Activated CD8-positive, alpha-beta memory T cell treated with anti-CD3 and anti-CD28 coated beads for 48 hours (primary cell): Measurements from ENCODE around the gene KCNA5.

Experiments used
- DNase-seq, 3 experiments: peaks; one replicate each; pipeline ENCODE4 v3.0.0-alpha.2; 2020; ENCODE audit warnings: low read depth in 2 of 3, low spot score in 2 of 3

The KCNA5 gene

DNA sequence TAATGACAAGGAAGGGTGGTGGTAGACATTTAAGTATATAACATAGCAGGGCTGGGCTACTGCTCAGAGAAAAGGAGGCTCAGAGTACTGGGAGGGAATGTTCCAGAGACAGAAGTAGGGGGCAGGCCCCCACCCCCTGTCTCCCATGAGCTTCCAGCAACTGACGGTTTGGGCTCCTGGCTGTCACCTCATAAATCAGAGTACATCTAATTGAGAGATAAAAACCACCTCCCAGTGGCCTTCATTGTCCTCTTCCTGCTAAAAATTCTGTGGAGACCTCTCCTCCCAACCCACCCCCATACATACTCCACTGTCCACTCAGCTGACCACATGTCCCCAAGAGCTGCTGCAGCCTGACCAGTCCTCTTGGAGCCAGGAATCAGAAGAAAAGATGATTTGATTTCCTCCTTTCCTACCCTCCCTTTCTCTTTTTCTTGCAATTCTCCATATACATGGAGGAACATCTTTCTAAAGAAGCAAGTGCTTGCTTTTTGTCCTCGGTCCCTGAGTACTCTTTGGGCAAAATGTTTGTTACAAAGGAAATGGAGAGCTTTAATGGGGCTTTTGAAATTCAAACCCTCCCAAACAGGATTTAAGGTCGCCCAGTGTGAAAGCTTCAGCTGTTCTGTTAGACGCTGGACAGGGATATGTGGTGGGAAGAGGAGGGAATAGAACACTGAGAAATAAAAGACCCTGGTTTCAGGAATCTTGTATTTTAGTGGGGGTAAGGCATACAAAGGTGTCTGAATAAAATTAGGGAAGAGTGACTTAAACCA is 16.4 kb upstream of the KCNA5 start:
- DNase-seq = no peak

DNA sequence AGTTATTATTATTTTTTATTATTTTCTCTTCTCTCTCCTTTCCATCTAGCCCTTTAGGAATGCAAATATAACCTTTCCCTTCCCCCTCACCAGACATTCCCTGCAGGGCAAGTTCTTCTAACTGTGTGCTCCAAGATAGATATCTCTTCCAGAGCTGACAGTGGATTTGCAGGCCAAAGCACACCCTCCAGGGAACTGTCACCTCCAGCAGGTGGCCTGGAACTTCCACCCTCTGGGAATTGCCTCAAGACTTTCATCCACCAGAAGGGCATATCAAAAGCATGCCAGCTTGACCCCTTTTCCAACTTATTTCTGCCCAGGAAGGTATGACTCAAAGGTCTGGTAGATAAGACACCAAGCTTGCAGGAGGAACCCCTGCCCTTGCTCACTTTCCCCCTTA is 13.6 kb upstream of the KCNA5 start:
- no peak for DNase-seq

DNA sequence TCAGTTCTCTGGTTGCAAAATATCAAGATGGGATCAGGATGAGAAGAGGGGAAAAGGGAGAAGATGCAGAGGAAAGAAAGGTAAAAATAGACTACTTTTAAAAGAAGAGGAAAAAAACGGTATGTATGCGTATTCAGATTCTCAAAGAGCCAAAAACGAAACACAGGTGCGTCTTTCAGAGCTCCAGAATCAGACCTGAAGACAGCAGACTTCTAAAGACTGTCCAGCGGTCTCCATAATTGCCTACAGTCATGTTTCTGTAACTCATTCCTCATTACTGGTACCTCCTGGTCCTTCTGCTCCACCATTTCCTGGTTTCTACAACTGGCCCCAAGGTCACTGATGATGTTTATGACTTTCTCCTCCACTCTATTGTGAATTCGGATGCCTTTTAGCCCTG is 12.4 kb upstream of the KCNA5 start:
- no peak for DNase-seq

GRCh38 chr12:5031958-5032357 is 11.7 kb upstream of the KCNA5 start:
- no peak for DNase-seq

GRCh38 chr12:5032821-5033220 is 10.9 kb upstream of the KCNA5 start:
- no peak for DNase-seq

DNA sequence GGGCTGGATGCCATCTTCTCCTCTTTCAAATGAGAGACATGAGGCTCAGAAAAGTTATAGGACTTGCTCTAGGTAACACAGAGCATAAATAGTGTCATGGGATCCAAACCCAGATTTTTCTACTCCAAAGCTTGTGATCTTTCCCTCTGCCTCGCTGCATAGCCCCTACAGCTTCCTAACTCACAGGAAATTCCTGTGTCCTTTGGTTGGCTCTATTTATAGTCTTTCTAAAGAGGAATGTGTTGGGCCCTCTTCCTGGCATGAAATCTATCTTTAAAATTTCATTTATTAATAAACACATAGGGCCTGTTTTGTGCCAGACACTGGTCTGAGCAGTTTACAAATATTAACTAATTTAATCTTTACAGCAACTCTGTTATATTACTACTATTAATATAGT is 9.8 kb upstream of the KCNA5 start:
- no peak for DNase-seq

DNA sequence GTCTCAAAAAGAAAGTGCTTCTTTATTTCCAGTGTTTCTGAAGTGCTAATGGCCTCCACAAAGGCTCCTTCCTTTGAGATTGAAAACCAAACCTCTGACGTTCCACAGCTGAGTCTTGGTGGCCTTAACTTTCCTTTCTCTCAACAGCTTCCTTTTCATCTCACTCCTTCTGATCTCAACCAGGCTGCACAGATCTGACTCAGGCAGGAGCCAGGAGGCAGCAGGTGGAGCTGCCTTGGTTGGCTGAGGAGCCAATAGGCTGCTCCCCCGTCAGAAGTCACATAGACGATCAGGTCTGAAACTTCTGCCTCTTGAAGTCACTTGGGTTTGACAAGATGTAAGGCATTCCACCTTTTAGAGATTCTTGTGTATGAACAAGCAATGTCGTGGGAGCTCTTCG is 9.1 kb upstream of the KCNA5 start:
- no peak for DNase-seq

DNA sequence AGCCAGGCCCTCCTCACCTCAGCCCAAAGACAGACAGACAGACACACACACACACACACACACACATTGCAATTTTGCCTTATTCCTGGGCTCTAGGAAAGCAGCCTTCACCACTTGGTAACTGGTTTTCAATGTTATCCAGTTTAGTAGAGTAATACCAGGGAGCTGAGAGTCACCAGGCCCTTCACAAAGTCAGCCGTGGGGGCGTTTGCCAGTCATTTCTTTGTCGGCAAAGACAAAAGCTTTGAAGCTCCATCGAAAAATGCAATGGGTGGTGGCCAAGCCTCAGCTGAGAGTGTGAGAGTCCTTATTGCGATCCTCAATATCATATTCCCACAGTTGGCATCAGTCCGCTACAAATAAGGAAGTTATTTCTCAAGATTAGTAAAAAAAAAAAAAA is 8.1 kb upstream of the KCNA5 start:
- no peak for DNase-seq

GRCh38 chr12:5036031-5036430 is 7.6 kb upstream of the KCNA5 start:
- no peak for DNase-seq

- no peak for DNase-seq
Observed at GRCh38 chr12:5037795-5038357, 5.8 kb upstream of the KCNA5 start.

DNA sequence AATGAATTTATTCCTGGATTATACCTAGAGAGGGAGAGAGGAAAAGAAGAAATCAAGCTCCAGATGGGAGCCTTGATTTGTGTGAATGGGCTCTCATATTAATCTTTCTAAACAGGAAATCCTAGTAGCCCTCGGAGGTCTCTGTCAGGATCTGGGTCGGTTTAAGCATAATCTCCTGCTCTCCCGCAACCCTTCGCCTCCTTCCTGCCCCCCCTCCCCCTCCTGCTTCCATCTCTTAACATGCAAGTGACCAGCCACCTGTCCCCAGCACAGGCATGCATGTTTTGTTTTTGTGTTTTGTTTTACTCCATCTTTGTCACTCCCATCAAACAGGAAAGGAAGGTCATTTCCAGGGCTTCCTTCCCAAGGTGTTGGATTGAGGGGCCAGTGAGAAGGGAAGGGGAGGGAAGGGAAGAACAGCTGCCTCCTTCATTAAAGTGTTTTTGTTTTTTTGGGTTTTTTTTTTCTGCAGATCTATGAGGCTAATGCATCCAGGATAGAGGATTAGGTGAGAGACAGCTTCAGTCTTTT is 4.8 kb upstream of the KCNA5 start:
- DNase-seq = no peak

DNA sequence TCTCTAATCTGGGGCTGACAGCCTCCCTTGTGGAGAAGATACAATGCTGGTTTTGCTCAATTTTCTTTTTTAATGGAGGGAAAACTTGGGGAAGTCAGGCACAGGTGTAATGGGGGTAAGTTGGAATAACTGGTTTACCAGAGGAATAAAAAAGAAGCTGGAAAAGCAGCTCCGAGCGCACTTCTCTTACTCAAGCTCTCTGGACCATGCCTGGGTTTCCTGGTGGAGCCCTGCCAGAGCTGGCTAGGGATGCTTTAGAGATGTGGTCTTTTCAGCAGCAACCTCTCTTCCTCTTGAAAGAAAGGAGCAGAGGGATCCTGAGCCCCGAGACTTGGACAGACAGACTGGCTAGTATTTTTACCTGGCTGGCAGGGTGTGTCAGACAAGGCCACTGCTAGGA is 3.9 kb upstream of the KCNA5 start:
- no peak for DNase-seq

DNA sequence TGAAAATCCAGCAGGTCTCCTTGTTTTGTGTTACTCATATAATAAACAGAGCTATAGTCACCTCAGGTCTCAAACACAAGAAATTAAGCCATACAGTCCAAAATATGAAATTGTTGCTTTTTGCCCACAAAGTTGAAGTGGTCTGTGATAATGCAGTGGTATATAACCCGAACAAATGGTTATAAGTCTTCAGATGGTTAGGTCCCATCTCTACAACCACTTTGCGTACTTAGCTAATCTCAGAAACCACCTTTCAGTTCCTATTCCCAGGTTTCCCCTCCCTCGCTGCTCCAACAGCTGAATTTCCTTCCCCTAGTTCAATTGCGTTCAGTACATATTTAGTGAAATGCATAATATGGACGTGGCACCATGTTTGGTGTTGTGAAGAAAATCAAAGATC is 3.3 kb upstream of the KCNA5 start:
- no peak for DNase-seq

DNA sequence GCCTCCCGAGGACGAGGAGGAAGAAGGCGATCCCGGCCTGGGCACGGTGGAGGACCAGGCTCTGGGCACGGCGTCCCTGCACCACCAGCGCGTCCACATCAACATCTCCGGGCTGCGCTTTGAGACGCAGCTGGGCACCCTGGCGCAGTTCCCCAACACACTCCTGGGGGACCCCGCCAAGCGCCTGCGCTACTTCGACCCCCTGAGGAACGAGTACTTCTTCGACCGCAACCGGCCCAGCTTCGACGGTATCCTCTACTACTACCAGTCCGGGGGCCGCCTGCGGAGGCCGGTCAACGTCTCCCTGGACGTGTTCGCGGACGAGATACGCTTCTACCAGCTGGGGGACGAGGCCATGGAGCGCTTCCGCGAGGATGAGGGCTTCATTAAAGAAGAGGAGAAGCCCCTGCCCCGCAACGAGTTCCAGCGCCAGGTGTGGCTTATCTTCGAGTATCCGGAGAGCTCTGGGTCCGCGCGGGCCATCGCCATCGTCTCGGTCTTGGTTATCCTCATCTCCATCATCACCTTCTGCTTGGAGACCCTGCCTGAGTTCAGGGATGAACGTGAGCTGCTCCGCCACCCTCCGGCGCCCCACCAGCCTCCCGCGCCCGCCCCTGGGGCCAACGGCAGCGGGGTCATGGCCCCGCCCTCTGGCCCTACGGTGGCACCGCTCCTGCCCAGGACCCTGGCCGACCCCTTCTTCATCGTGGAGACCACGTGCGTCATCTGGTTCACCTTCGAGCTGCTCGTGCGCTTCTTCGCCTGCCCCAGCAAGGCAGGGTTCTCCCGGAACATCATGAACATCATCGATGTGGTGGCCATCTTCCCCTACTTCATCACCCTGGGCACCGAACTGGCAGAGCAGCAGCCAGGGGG is 979 bp downstream of the KCNA5 start:
- no peak for DNase-seq

GRCh38 chr12:5047094-5047493 is 3.4 kb downstream of the KCNA5 start:
- DNase-seq = no peak

GRCh38 chr12:5047729-5048128 is 4.0 kb downstream of the KCNA5 start:
- no peak for DNase-seq

DNA sequence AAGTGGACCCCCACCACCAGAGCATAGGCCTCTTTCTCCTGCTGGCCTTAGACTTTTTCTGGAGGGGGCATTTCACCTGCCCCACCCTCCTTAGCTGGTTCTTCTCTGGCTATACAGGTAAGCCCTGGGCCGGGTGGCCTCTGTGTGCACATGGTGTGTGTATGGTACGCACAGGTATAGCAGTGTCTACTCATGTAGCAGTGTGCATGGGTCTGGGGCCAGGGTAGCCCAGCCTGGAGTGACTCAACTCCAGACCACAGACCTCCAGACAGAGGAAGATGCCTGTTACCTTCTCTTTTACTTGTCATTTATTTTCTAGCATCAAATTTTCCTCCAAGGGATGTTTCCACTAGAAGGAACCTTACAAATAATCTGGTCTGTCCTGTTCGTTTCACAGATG is 6.9 kb downstream of the KCNA5 start:
- no peak for DNase-seq

- no peak for DNase-seq
Observed at GRCh38 chr12:5051334-5051733, 7.7 kb downstream of the KCNA5 start.

- DNase-seq = no peak
Observed at GRCh38 chr12:5051913-5052312, 8.2 kb downstream of the KCNA5 start.

- no peak for DNase-seq
Observed at GRCh38 chr12:5052348-5052747, 8.7 kb downstream of the KCNA5 start.

DNA sequence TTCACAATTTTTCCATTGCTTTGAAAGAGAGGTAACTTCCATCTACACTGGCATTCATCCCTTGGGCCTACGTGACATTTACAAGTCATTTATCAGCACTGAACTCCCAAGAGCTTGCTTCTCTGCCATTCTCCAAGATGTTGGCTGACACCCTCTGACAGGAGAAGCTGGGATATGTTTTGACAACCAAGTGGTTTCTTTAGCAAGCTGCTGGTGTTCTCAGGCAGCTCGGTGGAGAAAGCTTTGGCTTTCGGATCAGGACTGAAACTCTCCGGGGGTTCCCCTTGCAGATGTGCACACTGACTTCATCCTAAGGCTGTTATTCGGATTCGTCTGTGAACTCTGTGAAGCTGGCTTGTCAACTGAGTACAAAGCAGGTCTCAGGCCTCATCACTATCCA is 15.7 kb downstream of the KCNA5 start:
- DNase-seq = no peak

DNA sequence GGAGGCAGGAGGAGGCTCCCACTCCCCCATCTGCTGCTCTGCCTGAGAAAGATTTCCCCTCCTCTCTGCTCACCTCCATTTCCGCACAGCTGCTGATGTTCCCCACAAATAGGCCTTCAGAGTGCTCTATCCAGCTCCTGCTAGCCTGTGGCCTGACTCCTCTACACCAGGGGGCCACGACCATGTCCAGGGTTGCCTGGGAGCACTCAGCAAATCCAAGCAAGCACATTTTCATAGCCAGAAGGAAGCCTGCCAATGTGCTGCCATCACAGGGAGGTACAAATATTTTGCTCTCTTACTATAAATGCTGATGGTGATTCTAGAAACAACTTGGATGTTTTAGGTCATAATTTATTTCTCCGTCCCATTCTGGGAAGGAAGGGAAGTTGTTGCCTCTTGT is 17.3 kb downstream of the KCNA5 start:
- no peak for DNase-seq
